Measurements from ENCODE around the gene RIPPLY3. TPM values are rescaled to one million over a fixed set of nuclear protein-coding genes. Genes with fewer than 3 reads are reported as not detected.

The RIPPLY3 gene
- total and polyA plus RNA-seq, 2 of the 13 experiments (the other 11 are each of a cell fraction or from before 2014, with no cell fraction given) = 0.09 to 2.9 TPM

- ChIA-PET CTCF (ENCODE audit: low intra/inter-chr PET ratio, low total read pairs) (no interaction called here), POLR2A (interaction anchor here (0.5 to 4.0 kb wide), 7 partner anchors 10 to 150 kb away, joined by 3 to 21 read pairs (median 6); partner anchors contain the start of genes PIGP and TTC3)
- DNase-seq (ENCODE audit: low spot score) (no peak), FAIRE-seq (peak; percentile 12), ATAC-seq (peak; percentile 50)
- H3K4me3 ChIP-seq (replicated peaks in 1 of 3; ENCODE audit: insufficient read depth in 1 of 3, low read depth in 2 of 3, low read length in 3 of 3) = peak overlapping the region; percentile 50 to 88 (median 75)
- peaks cover 0 to 7% of the 10 kb centered on the region in 2 experiments; a peak in 3 of 5 replicates for H3K36me3 ChIP-seq (replicated peaks in 1 of 2; ENCODE audit: control insufficient read depth in 1 of 2, insufficient read depth in 2 of 2, low read length in 2 of 2)
- no peaks in the 10 kb centered on the region for H3K27me3 ChIP-seq (ENCODE audit: control insufficient read depth in 1 of 2, insufficient read depth in 2 of 2, low read length in 2 of 2)
- 40% methylated on average over 10 of the region's 34 CpGs for WGBS (ENCODE audit: low lambda C conversion rate)
- peak overlapping the region; percentile 62 for H3K27ac ChIP-seq (ENCODE audit: extremely low read length, insufficient read depth, low read length)
- peak overlapping the region; percentile 81 for H3K4me2 ChIP-seq (ENCODE audit: low read depth, low read length)
- BruUV-seq (replicated peaks) = TSS peak; percentile 67
- in situ Hi-C loops (cut with HindIII; ENCODE audit: extremely low pct_ligation_motif_present, low pct_unique_long_range_greater_than_20kb) = no loop called here
- peaks cover 9% of the 10 kb centered on the region for H3K79me2 ChIP-seq (ENCODE audit: insufficient read depth, low read length)
- H3K4me1 ChIP-seq (ENCODE audit: insufficient read depth, low read length) = peaks cover 25% of the 10 kb centered on the region
- H3K9ac ChIP-seq (ENCODE audit: insufficient read depth, low read depth, low read length) = peak overlapping the region; percentile 68
- no peaks in the 10 kb centered on the region for H4K20me1 ChIP-seq (ENCODE audit: insufficient read depth, low read length)
- intact Hi-C loops (cut with micrococcal nuclease; ENCODE audit: unreplicated experiment) = no loop called here
- no peaks in the 10 kb centered on the region for H3K9me3 ChIP-seq (ENCODE audit: low read length)
- no peak overlapping the region for H2AFZ ChIP-seq (ENCODE audit: low read length)
- 0 out of 2 replicates have a peak, but pooled peaks have one; percentile 22 for TF ChIP-seq ZNF580 (CRISPR knock-in tag; IDR thresholded peaks at IDR 0.05; ENCODE audit: borderline replicate concordance, low read depth)
- TF ChIP-seq NR2C2 (CRISPR knock-in tag; IDR thresholded peaks at IDR 0.05; ENCODE audit: borderline replicate concordance) = no peak
- no peak for TF ChIP-seq ELK4 (CRISPR knock-in tag; IDR thresholded peaks at IDR 0.05; ENCODE audit: borderline replicate concordance)
- no peak for TF ChIP-seq TEAD3 (CRISPR knock-in tag; optimal IDR thresholded peaks at IDR 0.05; ENCODE audit: borderline replicate concordance)
- TF ChIP-seq ERF (CRISPR knock-in tag; IDR thresholded peaks at IDR 0.05) = 0 out of 2 replicates have a peak, but pooled peaks have one; percentile 1
- TF ChIP-seq ZBTB39 (CRISPR knock-in tag; IDR thresholded peaks at IDR 0.05) = no peak
- TF ChIP-seq IRF9 (CRISPR knock-in tag; IDR thresholded peaks at IDR 0.05; ENCODE audit: borderline replicate concordance) = no peak
- TF ChIP-seq ZNF546 (CRISPR knock-in tag; conservative IDR thresholded peaks at IDR 0.05) = no peak; the same call in 1 of the 2 replicates
- no peak for TF ChIP-seq TOE1 (CRISPR knock-in tag; IDR thresholded peaks at IDR 0.05)
- TF ChIP-seq HNRNPLL (IDR thresholded peaks at IDR 0.05; ENCODE audit: low read depth, low read length, poor library complexity, severe bottlenecking) = no peak
- TF ChIP-seq MED1 (CRISPR knock-in tag; IDR thresholded peaks at IDR 0.05) = no peak
- TF ChIP-seq KDM4B (CRISPR knock-in tag; IDR thresholded peaks at IDR 0.05) = no peak
- peak; percentile 69; the same call in 1 of the 2 replicates for TF ChIP-seq ZNF770 (CRISPR knock-in tag; IDR thresholded peaks at IDR 0.05)
- no peak for TF ChIP-seq CEBPB (IDR thresholded peaks at IDR 0.05; ENCODE audit: borderline replicate concordance, low read depth, low read length)
- no peak for TF ChIP-seq RFXAP (CRISPR knock-in tag; IDR thresholded peaks at IDR 0.05; ENCODE audit: borderline replicate concordance)
Measured at GRCh38 chr21:36966821-36967768, 39.4 kb upstream of the RIPPLY3 start.

Data from HepG2 (cell line).